ENCODE data around the gene DPH2. TPM values are rescaled to one million over a fixed set of nuclear protein-coding genes. Genes with fewer than 3 reads are reported as not detected.

DPH2 gene
- total RNA-seq, 3 donors from 2014 or later: 16.2 to 22.0 (median 18.3) TPM

DNA sequence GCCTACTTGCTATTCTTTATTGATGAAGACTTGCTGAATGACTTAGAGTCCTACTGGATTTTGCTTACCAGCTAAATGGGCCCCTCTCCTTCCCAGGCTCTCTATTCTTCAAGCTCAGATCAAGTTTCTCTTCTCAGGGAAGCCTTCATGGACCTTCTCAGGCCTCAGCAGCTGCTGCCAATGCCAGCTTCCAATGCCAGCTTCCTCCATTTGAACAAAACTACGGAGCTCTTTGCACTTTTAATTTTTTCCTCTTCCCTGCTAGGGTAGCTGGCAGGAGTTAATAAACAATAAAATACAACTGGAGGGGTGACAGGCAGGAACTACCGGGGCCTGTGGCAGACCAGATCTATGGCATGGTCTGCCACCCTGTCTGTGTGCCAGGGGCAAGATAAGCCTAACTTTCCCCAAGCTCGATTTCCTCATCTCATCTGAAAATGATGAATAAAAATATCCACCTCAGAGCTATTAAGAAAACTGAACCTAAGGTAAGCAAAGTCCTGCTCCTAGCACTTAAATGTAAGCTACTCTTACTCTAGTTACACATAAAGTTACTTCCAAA, 24.1 kb upstream of the DPH2 start:
- Histone ChIP-seq H3K36me3 (no peaks in the 10 kb centered on the region), H3K27me3 (no peaks in the 10 kb centered on the region), H3K4me1 (peaks cover 12% of the 10 kb centered on the region in 2 donors), H3K4me3 (peak overlapping the region; percentile 61 to 95 (median 83)), H3K9me3 (no peaks in the 10 kb centered on the region), H3K27ac (peak overlapping the region; percentile 98 to 99)
- intact Hi-C loops (cut with DNase I; ENCODE audit: low total_unique reads): no loop called here
- DNase-seq (ENCODE audit: low spot score in 2 of 2): no peak
- TF ChIP-seq POLR2A (IDR thresholded peaks at IDR 0.05) (no peak), POLR2AphosphoS5 (IDR thresholded peaks at IDR 0.05) (no peak), CTCF (IDR thresholded peaks at IDR 0.05) (no peak)

DNA sequence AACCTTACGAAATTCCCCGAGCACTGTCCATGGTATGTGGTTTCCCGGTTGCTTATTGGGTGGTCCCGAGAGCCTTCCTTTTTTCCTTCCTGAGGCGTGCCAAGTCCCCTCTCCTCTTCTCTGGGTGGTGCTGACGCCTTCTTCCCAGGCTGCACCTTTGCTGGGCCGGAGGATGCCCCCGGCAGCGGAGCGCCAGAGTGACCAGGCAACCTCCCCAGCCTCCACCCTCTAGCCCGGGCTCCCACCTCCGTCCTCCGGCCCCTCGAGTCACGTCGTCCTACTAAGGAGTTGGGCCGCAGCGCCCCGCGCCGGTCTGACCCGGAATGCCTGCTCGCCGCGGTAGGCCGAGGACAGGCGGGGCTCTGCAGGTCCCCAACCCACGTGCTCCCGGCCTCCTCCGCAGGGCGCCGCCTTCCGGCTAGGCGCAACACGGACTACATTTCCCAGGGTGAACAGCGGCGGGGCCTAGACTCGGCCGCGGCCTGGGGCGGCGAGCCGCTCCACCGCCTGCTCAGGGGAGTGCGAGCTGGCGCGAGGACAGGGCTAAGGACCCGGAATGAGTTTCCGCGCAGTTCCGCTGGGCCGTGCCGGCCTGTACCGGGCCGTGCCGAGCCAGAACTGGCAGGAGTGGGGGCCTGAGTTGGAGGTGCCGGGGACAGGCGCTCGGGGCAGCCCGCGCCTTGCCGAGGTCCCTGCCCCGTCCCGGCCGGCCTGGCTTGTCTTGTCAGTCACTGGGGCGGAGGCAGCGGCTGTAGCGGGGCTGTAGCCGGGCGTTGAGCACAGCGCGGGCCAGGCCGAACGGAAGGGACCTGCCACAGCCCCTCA, 23.4 kb upstream of the DPH2 start, which contains the start of gene IPO13:
Gene IPO13, plus strand, starts transcription at position 715 of the 825 bp plus-strand sequence. CDS start 651 bp downstream, outside the sequence.
- Histone ChIP-seq H3K27ac (peak within 1 kb of the TSS; percentile 98 to 99), H3K36me3 (no peaks in the 10 kb centered on the region), H3K27me3 (no peaks in the 10 kb centered on the region), H3K9me3 (no peaks in the 10 kb centered on the region), H3K4me3 (peak within 1 kb of the TSS; percentile 61 to 95 (median 83)), H3K4me1 (peaks cover 12% of the 10 kb centered on the region in 2 donors)
- peak; percentile 91 to 93 for DNase-seq (ENCODE audit: low spot score in 2 of 2)
- intact Hi-C loops (cut with DNase I; ENCODE audit: low total_unique reads): no loop called here
- peak; percentile 84 to 90 (median 89) for TF ChIP-seq POLR2AphosphoS5 (IDR thresholded peaks at IDR 0.05)
- TF ChIP-seq POLR2A (IDR thresholded peaks at IDR 0.05): no peak
- peak; percentile 72 to 75 (median 72) for TF ChIP-seq CTCF (IDR thresholded peaks at IDR 0.05)

DNA sequence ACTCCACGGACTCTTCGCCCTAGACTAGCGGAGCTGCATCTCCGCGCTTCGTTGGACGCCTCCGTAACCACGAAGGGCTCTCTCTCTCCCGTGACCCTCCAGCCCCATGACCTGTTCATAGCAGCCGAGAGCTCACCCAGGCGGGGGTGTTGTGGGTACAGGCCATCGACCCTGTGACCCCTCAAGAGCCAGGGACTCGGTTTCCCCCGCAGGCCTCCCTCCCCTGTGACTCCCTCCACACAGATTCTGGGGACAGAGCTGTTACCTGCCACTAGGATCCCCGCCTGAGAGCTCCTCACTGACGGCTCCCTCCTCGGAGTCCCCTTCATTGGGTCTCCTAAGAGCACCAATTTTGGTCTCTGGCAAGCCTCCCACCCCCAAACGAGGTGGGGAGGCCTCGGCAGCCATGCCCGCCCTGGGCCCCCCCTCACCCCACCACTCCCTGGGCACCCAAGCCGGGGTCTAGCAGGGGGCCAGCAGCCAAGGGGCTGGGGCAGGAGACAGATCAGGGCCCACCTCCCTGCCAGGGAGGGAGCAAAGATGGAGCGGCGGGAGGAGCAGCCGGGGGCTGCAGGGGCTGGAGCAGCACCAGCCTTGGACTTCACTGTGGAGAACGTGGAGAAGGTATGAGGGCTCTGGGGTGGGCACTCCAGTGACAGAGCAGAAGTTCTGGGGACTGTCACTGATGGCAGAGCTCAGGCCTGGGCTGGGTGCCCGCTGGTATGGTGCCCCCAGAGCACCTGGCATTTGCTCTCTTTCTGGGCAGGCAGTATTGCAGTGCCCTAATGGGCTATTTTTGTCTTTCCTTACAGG, 22.5 kb upstream of the DPH2 start:
- H3K4me1 ChIP-seq: peaks cover 12% of the 10 kb centered on the region in 2 donors
- intact Hi-C loops (cut with DNase I; ENCODE audit: low total_unique reads): no loop called here
- no peaks in the 10 kb centered on the region for H3K27me3 ChIP-seq
- TF ChIP-seq POLR2AphosphoS5 (IDR thresholded peaks at IDR 0.05): no peak
- peak overlapping the region; percentile 61 to 95 (median 83) for H3K4me3 ChIP-seq
- H3K36me3 ChIP-seq: no peaks in the 10 kb centered on the region
- peak overlapping the region; percentile 98 to 99 for H3K27ac ChIP-seq
- DNase-seq (ENCODE audit: low spot score in 2 of 2): no peak
- H3K9me3 ChIP-seq: no peaks in the 10 kb centered on the region

DNA sequence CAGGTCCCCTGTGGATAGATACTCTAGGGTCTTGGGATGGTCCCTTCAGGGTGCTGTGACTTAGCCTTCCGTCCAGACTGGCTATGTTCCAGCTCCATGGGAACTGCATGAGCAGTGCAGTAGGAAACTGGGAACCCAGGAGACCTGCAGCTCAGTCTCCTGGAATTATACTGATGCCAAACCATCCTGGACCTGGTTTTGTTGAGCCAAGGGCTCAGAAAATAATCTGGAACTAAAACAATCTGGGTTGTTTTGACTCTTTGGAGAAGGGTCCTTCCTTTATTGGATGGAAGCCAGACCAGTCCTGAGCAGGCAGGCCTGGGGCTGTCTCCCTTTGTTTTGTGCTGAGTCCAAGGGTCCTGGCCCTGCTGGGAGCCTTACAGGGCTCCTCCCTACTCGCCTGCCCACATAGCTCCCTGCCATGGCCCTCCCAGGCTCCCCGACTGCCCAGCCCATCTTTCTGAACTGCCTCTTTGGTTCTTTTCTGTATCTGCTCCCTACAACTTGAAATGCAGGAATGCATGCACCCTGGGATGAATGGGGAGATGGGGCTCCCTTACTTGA, 21.9 kb upstream of the DPH2 start:
- TF ChIP-seq POLR2AphosphoS5 (IDR thresholded peaks at IDR 0.05): no peak
- no peak for TF ChIP-seq CTCF (IDR thresholded peaks at IDR 0.05)
- TF ChIP-seq POLR2A (IDR thresholded peaks at IDR 0.05): no peak
- peak overlapping the region; percentile 61 to 95 (median 83) for H3K4me3 ChIP-seq
- no peaks in the 10 kb centered on the region for H3K27me3 ChIP-seq
- no peak overlapping the region for H3K27ac ChIP-seq
- no peak for DNase-seq (ENCODE audit: low spot score in 2 of 2)
- H3K9me3 ChIP-seq: no peaks in the 10 kb centered on the region
- intact Hi-C loops (cut with DNase I; ENCODE audit: low total_unique reads): no loop called here
- H3K4me1 ChIP-seq: peaks cover 12% of the 10 kb centered on the region in 2 donors
- no peaks in the 10 kb centered on the region for H3K36me3 ChIP-seq

- no peak overlapping the region for H3K27ac ChIP-seq
- H3K4me1 ChIP-seq: peaks cover 12% of the 10 kb centered on the region in 2 donors
- no peaks in the 10 kb centered on the region for H3K36me3 ChIP-seq
- intact Hi-C loops (cut with DNase I; ENCODE audit: low total_unique reads): loop anchor here (10.0 kb wide), 1 partner anchor 1105 kb away; the partner anchor contains the start of gene ZNF691
- no peaks in the 10 kb centered on the region for H3K9me3 ChIP-seq
- H3K27me3 ChIP-seq: no peaks in the 10 kb centered on the region
- TF ChIP-seq POLR2AphosphoS5 (IDR thresholded peaks at IDR 0.05): no peak
- no peak for TF ChIP-seq POLR2A (IDR thresholded peaks at IDR 0.05)
- TF ChIP-seq CTCF (IDR thresholded peaks at IDR 0.05): no peak
- DNase-seq (ENCODE audit: low spot score in 2 of 2): no peak
- H3K4me3 ChIP-seq: no peak overlapping the region
Measured at GRCh38 chr1:43949678-43950077, 20.1 kb upstream of the DPH2 start.

Data from breast epithelium (tissue), 4 donors.